Lung (tissue), 12 donors: ENCODE data around the gene APPBP2. TPM values are rescaled to one million over a fixed set of nuclear protein-coding genes. Genes with fewer than 3 reads are reported as not detected.

Experiments
- ATAC-seq: fragments of 200-7000 bp; cut with Tn5 transposase; one replicate; pipeline ENCODE4 v1.9.1; 2020; ENCODE audit warnings: moderate number of reproducible peaks; ENCODE audit not compliant: insufficient read depth, low FRiP score
- DNase-seq, 3 donors: peaks; one replicate each; pipeline ENCODE4 v3.0.0-alpha.2; 2013 to 2017
- H3K27ac ChIP-seq, 2 donors: one replicate each; pipeline ENCODE4 v1.5.1; 2013; ENCODE audit warnings: mild to moderate bottlenecking in 2 of 2, moderate library complexity in 2 of 2, control low read depth in 1 of 2, inconsistent platforms in 1 of 2, low read depth in 1 of 2, low read length in 1 of 2
- H3K27me3 ChIP-seq, 3 donors: one replicate each; pipeline ENCODE4 v1.5.1; 2013; ENCODE audit warnings: low read length in 2 of 3; ENCODE audit not compliant: control insufficient read depth in 3 of 3, insufficient read depth in 3 of 3
- H3K36me3 ChIP-seq, 4 donors: one replicate each; pipeline ENCODE4 v1.5.1; 2013; ENCODE audit warnings: low read length in 4 of 4, mild to moderate bottlenecking in 1 of 4, moderate library complexity in 1 of 4; ENCODE audit not compliant: control insufficient read depth in 4 of 4, insufficient read depth in 4 of 4
- H3K4me1 ChIP-seq, 5 donors: one replicate each; pipeline ENCODE4 v1.5.1; 2013; ENCODE audit warnings: low read length in 5 of 5, mild to moderate bottlenecking in 2 of 5, moderate library complexity in 1 of 5; ENCODE audit not compliant: control insufficient read depth in 5 of 5, insufficient read depth in 5 of 5
- H3K4me3 ChIP-seq: one replicate; pipeline ENCODE4 v1.5.1; 2013; ENCODE audit warnings: mild to moderate bottlenecking, control low read depth, moderate library complexity
- H3K9ac ChIP-seq, 2 donors: one replicate each; pipeline ENCODE4 v1.5.1; 2013; ENCODE audit warnings: low read length in 2 of 2, control low read depth in 1 of 2; ENCODE audit not compliant: insufficient read depth in 1 of 2
- H3K9me3 ChIP-seq, 4 donors: one replicate each; pipeline ENCODE4 v1.5.1; 2013; ENCODE audit warnings: low read length in 3 of 4, mild to moderate bottlenecking in 1 of 4, moderate library complexity in 1 of 4; ENCODE audit not compliant: control insufficient read depth in 4 of 4, insufficient read depth in 3 of 4
- CTCF ChIP-seq: IDR thresholded peaks from 2 replicates; pipeline ENCODE4 v1.5.1; 2012; ENCODE audit warnings: mild to moderate bottlenecking; ENCODE audit errors: control extremely low read depth, extremely low read depth
- WGBS, 2 donors: extraction: QIAGEN DNeasy Blood & Tissue Kit; methylation state at CpG; one replicate each; pipeline ENCODE4 v1.1.7; 2013; 5-methylcytosine and 5-hydroxymethylcytosine counted together
- polyA plus RNA-seq, 2 donors: library from polyadenylated mRNA; stranded (reverse); fragments of 200-250 nt; gene quantifications; one replicate each; pipeline ENCODE4 v1.2.1, GENCODE V29; 2013
- total RNA-seq, 2 donors: library from RNA; depleted of rRNA in 1 of 2; stranded (reverse); fragments of >200 nt in 1 of 2; gene quantifications; one replicate each; pipeline ENCODE4 v1.2.1, GENCODE V29; 2014 to 2021
- donor health status: control.
- donor health status: control.
- donor health status: Bipolar disorder and iron deficiency.
- donor health status: healthy.
- donor health status: DM: yes; HTN: yes; CAD: no.

APPBP2 gene
- total and polyA plus RNA-seq, 4 donors: 5.7 to 57.8 (median 20.6) TPM

GRCh38 chr17:60445144-60445543, 80.9 kb downstream of the APPBP2 start:
- no peaks in the 10 kb centered on the region for H3K9me3 ChIP-seq
- ATAC-seq (no peak), DNase-seq (peak in 1 of 3 donors; percentile 11)
- peaks cover 0 to 13% (median 6%) of the 10 kb centered on the region in 5 donors for H3K4me1 ChIP-seq
- no peaks in the 10 kb centered on the region for H3K27me3 ChIP-seq
- no peak for TF ChIP-seq CTCF
- no peak overlapping the region for H3K27ac ChIP-seq
- H3K36me3 ChIP-seq: peaks cover 10 to 30% (median 18%) of the 10 kb centered on the region in 4 donors
- no peak overlapping the region for H3K4me3 ChIP-seq
- no peak overlapping the region for H3K9ac ChIP-seq

DNA sequence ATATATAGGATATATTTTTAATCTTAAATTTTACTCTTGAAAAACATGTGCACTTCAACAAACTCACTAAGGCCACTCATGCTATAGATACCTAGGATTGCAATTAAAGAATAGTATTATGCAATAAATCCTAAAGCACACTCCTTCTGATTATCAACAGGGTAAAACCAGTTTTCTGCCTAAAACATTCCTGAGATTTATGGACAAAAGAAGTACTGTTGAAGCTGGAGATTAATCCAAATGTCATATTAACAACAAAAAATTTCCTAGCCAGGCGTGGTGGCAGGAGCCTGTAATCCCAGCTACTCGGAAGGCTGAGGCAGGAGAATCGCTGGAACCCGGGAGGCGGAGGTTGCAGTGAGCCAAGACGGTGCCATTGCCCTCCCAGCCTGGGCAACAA, 82.3 kb downstream of the APPBP2 start:
- H3K9me3 ChIP-seq: no peaks in the 10 kb centered on the region
- H3K4me1 ChIP-seq: peaks cover 0 to 13% (median 6%) of the 10 kb centered on the region in 5 donors
- no peak for ATAC-seq
- no peak overlapping the region for H3K4me3 ChIP-seq
- H3K27me3 ChIP-seq: no peaks in the 10 kb centered on the region
- H3K27ac ChIP-seq: no peak overlapping the region
- H3K36me3 ChIP-seq: peaks cover 6 to 20% (median 14%) of the 10 kb centered on the region in 4 donors
- no peak for TF ChIP-seq CTCF
- no peak overlapping the region for H3K9ac ChIP-seq
- DNase-seq: peak in 2 of 3 donors; percentile 11 to 43
- 76 to 82% methylated on average over 6 of the region's 6 CpGs for WGBS, 2 donors

DNA sequence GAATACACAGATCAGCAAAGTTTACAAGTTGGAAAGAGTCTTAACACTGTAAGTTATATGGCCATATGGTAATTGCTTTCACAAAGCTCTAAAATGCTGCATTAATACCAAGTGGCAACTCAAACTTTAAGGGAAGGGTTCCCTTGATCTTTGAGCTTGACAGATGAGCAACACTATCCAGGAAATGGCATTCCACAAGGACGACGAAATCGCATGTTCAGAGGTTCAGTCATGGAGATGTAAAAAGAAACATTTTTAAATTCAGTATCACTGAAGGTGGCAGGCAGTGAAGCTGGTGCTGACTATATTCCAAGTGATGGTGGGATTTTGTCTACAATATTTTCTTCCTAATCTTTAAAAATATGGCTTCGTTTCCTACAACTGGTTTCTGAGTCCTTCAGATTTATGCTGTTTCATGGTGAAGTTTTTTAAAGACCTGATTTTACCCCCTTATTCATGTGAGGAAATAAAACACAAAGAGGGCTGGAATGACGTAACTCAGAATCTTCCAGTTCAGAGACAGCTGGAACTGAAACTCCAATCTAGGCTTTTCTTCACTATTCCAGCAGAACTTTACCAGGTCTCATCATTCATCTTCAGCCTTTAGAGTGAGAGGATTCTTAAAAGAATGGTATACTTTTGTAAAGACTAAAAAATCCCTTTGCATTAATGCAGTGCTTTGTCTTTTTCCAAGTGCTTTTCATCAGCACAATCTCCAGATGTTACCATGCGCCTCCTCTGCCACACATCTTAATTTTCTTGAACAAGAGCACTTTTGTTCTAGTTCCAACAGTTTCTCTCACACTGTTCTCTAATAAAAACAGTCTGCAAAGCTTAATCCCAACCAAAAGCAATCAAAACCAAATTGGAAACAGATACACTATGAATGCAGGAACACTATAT, 83.5 kb downstream of the APPBP2 start:
- no peaks in the 10 kb centered on the region for H3K9me3 ChIP-seq
- WGBS, 2 donors: 65 to 67% methylated on average over 6 of the region's 6 CpGs
- H3K27ac ChIP-seq: no peak overlapping the region
- H3K9ac ChIP-seq: peak overlapping the region in 1 of 2 donors; percentile 3
- no peak for ATAC-seq
- no peaks in the 10 kb centered on the region for H3K27me3 ChIP-seq
- H3K4me3 ChIP-seq: no peak overlapping the region
- H3K4me1 ChIP-seq: peaks cover 0 to 13% (median 6%) of the 10 kb centered on the region in 5 donors
- TF ChIP-seq CTCF: no peak
- H3K36me3 ChIP-seq: peaks cover 3 to 15% (median 10%) of the 10 kb centered on the region in 4 donors
- peak in 2 of 3 donors; percentile 38 to 43 for DNase-seq
